Measurements from ENCODE around the gene ARL13B. TPM values are rescaled to one million over a fixed set of nuclear protein-coding genes. Genes with fewer than 3 reads are reported as not detected.

ARL13B gene
- total RNA-seq, 2 donors from 2014 or later, result 3.5 to 4.3 TPM

DNA sequence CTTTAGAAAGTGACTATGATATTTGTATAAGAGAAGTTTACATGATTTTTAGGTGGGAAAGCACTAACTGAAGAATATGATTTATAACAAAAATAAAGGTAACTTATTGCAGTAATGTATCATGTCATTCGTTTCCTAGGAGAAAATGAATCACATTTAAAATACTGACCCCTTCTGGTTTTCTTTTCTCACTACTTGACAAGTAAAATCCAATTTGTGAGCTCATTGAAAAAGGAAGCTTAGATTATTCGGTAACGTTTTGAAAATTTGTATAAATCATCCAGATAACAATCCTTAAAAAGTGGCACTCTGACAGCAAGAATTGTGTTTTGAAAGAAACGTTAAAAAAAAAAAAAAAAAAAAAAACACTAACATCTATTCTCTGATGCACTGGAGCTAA is 121.9 kb downstream of the ARL13B start:
- H3K27ac ChIP-seq, result no peak overlapping the region
- H3K4me3 ChIP-seq, result no peak overlapping the region
- H3K36me3 ChIP-seq, result peaks cover 19% of the 10 kb centered on the region
- H3K9me3 ChIP-seq, result no peaks in the 10 kb centered on the region
- H3K4me1 ChIP-seq, result no peaks in the 10 kb centered on the region
- DNase-seq (ENCODE audit: low spot score), result no peak
- TF ChIP-seq, protein P1, sequence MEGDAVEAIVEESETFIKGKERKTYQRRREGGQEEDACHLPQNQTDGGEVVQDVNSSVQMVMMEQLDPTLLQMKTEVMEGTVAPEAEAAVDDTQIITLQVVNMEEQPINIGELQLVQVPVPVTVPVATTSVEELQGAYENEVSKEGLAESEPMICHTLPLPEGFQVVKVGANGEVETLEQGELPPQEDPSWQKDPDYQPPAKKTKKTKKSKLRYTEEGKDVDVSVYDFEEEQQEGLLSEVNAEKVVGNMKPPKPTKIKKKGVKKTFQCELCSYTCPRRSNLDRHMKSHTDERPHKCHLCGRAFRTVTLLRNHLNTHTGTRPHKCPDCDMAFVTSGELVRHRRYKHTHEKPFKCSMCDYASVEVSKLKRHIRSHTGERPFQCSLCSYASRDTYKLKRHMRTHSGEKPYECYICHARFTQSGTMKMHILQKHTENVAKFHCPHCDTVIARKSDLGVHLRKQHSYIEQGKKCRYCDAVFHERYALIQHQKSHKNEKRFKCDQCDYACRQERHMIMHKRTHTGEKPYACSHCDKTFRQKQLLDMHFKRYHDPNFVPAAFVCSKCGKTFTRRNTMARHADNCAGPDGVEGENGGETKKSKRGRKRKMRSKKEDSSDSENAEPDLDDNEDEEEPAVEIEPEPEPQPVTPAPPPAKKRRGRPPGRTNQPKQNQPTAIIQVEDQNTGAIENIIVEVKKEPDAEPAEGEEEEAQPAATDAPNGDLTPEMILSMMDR (IDR thresholded peaks at IDR 0.05), result no peak
- no peaks in the 10 kb centered on the region for H3K27me3 ChIP-seq

Other genes starting within 250 kb of the ARL13B start
- gene PROS1, start 6.3 kb upstream of the ARL13B start, total RNA-seq, result 10 to 100 TPM; 77.7 to 94.0 TPM
- not detected for gene STX19, start 48.4 kb downstream of the ARL13B start, total RNA-seq
- 1 to 10 TPM; 3.2 to 3.6 TPM for gene DHFR2, start 82.8 kb downstream of the ARL13B start, total RNA-seq
- 1 to 10 TPM; 6.1 to 6.6 TPM for gene NSUN3, start 82.9 kb downstream of the ARL13B start, total RNA-seq